IMR-90 (cell line): ENCODE measurements around the gene COMMD1.

Experiments
- POLR2A ChIP-seq: IDR thresholded peaks from 2 replicates; pipeline ENCODE4 v1.6.1; 2012; ENCODE audit warnings: mild to moderate bottlenecking, low read depth, low read length
- TF ChIP-seq, protein P1 (sequence below): conservative IDR thresholded peaks from 2 replicates; pipeline ENCODE4 v1.5.1; 2012; ENCODE audit warnings: mild to moderate bottlenecking, low read depth, low read length, improper control_type of control experiment

DNA sequence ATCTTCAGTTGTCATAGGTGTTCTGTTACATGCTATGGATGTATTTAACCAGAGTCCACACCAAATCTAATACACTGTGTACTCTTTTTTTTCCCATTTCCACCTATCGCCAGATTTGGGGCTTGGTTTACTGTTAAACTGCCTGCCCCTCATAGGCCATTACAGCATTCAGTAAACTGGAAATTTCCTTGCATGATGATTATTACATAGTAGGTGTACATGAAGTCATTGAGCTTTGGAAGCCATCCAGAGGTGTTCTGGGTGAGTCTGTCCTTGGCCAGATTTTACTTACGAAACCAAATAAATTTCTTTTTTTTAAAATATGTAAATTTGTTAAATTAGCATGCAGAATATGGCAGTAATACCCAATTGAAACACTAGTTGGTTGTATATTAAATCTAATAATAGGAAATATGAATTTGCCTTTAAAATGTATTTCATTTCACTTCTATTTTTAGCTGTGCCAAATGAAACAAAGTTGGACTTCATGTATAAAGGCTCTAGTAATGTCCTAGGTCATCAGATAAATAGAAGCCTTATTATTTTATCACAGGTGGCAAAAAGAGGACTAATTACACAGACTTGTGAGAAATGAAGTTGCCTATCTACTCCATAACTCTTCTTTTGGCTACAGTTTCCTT lies 60.7 kb downstream of the COMMD1 start:
- TF ChIP-seq, protein P1, sequence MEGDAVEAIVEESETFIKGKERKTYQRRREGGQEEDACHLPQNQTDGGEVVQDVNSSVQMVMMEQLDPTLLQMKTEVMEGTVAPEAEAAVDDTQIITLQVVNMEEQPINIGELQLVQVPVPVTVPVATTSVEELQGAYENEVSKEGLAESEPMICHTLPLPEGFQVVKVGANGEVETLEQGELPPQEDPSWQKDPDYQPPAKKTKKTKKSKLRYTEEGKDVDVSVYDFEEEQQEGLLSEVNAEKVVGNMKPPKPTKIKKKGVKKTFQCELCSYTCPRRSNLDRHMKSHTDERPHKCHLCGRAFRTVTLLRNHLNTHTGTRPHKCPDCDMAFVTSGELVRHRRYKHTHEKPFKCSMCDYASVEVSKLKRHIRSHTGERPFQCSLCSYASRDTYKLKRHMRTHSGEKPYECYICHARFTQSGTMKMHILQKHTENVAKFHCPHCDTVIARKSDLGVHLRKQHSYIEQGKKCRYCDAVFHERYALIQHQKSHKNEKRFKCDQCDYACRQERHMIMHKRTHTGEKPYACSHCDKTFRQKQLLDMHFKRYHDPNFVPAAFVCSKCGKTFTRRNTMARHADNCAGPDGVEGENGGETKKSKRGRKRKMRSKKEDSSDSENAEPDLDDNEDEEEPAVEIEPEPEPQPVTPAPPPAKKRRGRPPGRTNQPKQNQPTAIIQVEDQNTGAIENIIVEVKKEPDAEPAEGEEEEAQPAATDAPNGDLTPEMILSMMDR: no peak
- no peak for TF ChIP-seq POLR2A
